GM10266 (cell line): ENCODE data around the gene GPANK1.

Experiments
- DNase-seq: peaks from one replicate; pipeline ENCODE4 v3.0.0; 2012; ENCODE audit errors: extremely low spot score
- TF ChIP-seq, protein P1 (sequence below): IDR thresholded peaks from 2 replicates; pipeline ENCODE4 v1.5.1; 2012; ENCODE audit warnings: mild to moderate bottlenecking, low read depth; ENCODE audit not compliant: control insufficient read depth, insufficient read depth; ENCODE audit errors: missing control alignments

GPANK1 gene

DNA sequence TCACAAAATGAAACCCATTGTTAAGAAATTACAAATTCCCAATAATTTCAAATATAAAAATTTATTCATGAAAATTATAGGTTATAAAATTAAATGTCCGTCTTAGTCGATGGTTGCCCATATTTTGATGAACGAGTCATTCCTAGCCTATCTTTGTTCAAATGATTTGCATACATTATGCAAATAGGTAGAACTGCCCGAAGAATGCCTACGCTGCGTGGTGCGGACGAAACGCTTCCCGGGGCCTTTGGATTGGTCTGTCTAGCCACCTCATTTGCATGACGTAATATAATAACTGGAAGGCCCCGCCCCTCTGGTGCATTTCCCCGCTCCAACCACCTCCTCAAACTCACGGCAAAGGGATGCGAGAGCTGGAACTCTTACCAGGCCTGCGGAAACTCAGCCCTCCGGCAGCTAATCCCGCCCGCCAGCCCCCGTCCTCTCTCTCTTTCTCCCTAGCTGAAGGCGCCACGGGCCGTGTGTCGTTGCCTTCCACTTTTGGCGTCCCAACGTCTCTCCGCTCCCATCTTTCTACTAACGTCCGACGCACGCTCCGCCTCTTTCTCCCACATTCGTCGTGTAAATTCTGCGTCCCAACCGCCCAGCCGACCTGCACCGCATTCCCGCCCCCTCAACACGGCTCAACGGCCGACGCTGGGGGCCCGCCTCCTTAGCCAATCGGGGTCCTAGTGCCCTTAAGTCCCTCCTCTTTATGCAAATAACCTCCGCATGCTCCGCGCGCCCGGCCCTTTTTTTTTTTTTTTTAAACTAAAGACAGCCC is 44.8 kb downstream of the GPANK1 start:
- TF ChIP-seq, protein P1, sequence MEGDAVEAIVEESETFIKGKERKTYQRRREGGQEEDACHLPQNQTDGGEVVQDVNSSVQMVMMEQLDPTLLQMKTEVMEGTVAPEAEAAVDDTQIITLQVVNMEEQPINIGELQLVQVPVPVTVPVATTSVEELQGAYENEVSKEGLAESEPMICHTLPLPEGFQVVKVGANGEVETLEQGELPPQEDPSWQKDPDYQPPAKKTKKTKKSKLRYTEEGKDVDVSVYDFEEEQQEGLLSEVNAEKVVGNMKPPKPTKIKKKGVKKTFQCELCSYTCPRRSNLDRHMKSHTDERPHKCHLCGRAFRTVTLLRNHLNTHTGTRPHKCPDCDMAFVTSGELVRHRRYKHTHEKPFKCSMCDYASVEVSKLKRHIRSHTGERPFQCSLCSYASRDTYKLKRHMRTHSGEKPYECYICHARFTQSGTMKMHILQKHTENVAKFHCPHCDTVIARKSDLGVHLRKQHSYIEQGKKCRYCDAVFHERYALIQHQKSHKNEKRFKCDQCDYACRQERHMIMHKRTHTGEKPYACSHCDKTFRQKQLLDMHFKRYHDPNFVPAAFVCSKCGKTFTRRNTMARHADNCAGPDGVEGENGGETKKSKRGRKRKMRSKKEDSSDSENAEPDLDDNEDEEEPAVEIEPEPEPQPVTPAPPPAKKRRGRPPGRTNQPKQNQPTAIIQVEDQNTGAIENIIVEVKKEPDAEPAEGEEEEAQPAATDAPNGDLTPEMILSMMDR = no peak
- peak; percentile 87 for DNase-seq

DNA sequence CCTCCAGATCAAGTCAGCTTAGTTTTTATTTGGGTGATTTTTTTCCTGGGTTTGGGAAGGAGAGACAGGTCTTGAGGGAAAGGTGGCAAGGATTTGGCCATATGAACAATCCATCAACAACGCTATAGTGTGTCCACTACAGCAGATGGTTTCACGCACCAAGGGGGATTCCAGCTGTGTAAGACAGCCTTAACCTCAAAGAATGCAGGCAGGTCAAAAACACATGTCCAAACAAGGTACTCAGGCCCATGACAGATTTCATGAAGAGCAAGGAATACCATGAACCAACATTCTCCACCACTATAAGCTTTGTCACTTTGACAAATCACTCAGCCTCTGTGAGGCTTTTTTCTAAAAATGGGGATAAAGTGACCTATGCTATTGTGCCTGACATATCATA is 47.8 kb downstream of the GPANK1 start:
- no peak for DNase-seq
- TF ChIP-seq, protein P1 = no peak

DNA sequence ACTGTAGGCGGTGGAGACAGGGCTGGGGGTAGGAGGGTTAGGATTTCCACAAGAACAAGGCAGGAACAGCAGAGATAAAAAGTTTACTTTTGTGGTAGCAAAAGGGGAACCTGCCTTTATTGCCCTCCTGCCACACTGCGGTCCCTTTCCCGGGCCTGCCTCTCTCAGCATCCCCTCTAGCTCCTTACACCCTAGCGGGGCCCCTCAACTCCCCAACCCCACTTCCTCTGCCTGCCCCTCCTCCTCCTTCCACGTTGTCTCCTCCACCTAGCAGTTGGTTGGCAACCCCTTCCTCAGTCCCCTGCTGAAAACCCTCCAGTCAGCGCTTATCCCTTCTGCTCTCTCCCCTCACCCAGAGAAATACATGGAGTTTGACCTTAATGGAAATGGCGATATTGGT is 49.0 kb downstream of the GPANK1 start:
- TF ChIP-seq, protein P1 = no peak
- no peak for DNase-seq

DNA sequence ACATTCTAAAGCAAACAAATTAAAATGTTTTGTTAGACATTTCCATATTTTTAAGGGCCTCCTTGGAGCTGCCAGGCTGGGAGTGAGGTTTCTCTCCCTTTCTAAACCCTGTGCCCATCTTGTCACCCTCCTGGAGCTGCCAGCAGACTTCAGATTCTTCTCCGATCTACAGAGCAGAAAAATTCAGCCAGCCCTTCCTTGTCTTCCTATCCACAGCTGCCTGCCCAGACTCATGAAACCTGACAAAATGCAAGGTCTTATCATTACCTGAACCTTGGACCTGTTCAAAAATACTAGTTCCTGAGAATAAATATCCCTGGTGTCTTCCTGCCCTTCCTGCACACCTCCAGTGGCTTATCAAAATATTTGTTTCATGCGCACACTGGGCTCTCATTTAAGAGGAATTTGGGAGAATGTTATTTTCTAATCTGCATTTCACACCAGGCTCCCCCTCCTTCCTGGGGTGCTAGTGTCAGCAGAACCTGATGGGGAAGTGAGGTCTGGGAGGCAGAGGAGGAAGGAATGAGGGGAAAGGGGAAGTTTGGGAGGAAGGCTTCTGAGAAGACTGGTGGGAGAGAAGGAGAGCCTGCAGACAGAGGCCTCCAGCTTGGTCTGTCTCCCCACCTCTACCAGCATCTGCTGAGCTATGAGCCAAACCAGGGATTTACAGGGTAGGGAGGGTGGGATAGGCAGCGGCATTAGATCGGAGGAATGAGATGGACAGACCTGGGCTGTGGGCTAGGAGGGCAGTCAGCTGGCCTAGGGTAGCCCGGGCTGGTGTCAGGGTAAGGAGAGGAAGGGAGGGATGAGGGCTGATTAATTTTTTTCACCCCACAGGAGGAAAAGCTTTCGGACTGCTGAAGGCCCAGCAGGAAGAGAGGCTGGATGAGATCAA is 49.9 kb downstream of the GPANK1 start, which contains the start of gene AIF1:
AIF1 (plus strand) TSS at position 551 of the 895 bp plus-strand sequence; CDS start at position 647, 96 bp downstream.
- no peak for DNase-seq
- TF ChIP-seq, protein P1 = no peak

DNA sequence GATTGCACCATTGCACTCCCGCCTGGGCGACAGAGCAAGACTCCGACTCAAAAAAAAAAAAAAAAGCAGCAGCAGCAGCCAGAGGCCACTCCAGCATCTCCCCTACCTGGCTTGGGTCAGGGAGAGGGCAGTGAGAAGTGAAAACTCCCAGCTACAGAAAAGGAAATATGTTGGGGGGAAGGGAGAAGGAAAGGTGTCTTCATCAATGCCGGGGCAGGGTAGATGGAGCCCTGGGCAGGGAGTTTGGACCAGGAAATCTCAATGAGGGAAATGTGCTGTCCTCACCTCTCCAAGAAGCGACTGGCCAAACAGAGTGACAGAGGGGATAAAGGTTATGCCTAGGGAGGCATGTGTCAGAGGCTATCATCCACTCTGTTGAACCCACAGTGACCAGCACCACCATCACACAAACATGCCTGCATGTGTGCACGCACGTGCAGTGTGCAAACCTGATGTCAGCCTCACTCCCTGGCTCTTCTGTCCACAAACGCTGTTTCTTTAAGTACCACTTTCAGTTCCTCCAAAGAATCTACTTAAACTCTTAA is 50.6 kb downstream of the GPANK1 start:
- peak; percentile 64 for DNase-seq

More for the DNA sequence above, 50.6 kb downstream of the GPANK1 start:
- TF ChIP-seq, protein P1 = no peak
